ENCODE results near the gene FNBP1L.

FNBP1L gene

DNA sequence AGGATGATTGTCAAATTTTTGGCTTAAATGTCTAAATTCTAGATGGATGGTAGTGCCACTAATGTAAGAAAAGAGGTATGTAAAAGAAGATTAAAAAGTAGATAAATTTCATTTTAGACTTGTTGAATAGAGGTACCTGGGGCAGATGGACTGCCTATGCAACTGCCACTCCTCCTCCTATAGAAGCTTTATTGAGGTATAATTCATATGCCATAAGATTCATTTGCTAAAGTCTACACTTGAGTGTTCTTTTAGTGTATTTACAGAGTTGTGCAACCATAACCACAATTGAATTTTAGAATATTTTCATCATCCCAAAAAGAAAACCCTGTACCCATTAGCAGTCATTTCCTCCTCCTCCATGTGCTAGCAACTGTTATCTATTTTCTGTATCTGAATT, 70.6 kb downstream of the FNBP1L start:
- Histone ChIP-seq H3K4me3 (ENCODE audit: low read length, poor library complexity, severe bottlenecking) (no peak overlapping the region), H3K9ac (ENCODE audit: low read depth, low read length, poor library complexity, severe bottlenecking) (no peak overlapping the region)

GRCh38 chr1:93519199-93519829, 71.4 kb downstream of the FNBP1L start:
- no peak for TF ChIP-seq EZH2phosphoT487 (IDR thresholded peaks at IDR 0.05; ENCODE audit: borderline replicate concordance)
- TF ChIP-seq, protein P1, sequence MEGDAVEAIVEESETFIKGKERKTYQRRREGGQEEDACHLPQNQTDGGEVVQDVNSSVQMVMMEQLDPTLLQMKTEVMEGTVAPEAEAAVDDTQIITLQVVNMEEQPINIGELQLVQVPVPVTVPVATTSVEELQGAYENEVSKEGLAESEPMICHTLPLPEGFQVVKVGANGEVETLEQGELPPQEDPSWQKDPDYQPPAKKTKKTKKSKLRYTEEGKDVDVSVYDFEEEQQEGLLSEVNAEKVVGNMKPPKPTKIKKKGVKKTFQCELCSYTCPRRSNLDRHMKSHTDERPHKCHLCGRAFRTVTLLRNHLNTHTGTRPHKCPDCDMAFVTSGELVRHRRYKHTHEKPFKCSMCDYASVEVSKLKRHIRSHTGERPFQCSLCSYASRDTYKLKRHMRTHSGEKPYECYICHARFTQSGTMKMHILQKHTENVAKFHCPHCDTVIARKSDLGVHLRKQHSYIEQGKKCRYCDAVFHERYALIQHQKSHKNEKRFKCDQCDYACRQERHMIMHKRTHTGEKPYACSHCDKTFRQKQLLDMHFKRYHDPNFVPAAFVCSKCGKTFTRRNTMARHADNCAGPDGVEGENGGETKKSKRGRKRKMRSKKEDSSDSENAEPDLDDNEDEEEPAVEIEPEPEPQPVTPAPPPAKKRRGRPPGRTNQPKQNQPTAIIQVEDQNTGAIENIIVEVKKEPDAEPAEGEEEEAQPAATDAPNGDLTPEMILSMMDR (conservative IDR thresholded peaks at IDR 0.05; ENCODE audit: low read length), result no peak
- H4K20me1 ChIP-seq (ENCODE audit: insufficient read depth, low read length, poor library complexity, severe bottlenecking), result no peaks in the 10 kb centered on the region
- H2AFZ ChIP-seq (ENCODE audit: low read length), result no peak overlapping the region
- no peak overlapping the region for H3K9ac ChIP-seq (ENCODE audit: low read depth, low read length, poor library complexity, severe bottlenecking)
- no peaks in the 10 kb centered on the region for H3K27me3 ChIP-seq (ENCODE audit: insufficient read depth, low read length, poor library complexity, severe bottlenecking)
- no peaks in the 10 kb centered on the region for H3K79me2 ChIP-seq (ENCODE audit: insufficient read depth, low read length)
- 0 out of 2 replicates have a peak, but pooled peaks cover 2% of the 10 kb centered on the region for H3K36me3 ChIP-seq (ENCODE audit: insufficient read depth, low read length)
- no peaks in the 10 kb centered on the region for H3K9me3 ChIP-seq (ENCODE audit: insufficient read depth, low read depth, low read length)
- no peaks in the 10 kb centered on the region for H3K4me1 ChIP-seq (ENCODE audit: insufficient read depth, low read length, poor library complexity, severe bottlenecking)
- H3K4me2 ChIP-seq (ENCODE audit: low read depth, low read length, poor library complexity, severe bottlenecking), result no peak overlapping the region
- H3K4me3 ChIP-seq (ENCODE audit: low read length, poor library complexity, severe bottlenecking), result no peak overlapping the region
- no peaks in the 10 kb centered on the region for H3K9me2 ChIP-seq (replicated peaks; ENCODE audit: low read depth, low read length)
- H3F3A ChIP-seq (ENCODE audit: low read depth), result no peaks in the 10 kb centered on the region

More for the DNA sequence above, 70.6 kb downstream of the FNBP1L start:
- no peaks in the 10 kb centered on the region for H4K20me1 ChIP-seq (ENCODE audit: insufficient read depth, low read length, poor library complexity, severe bottlenecking)
- no peaks in the 10 kb centered on the region for H3K27me3 ChIP-seq (ENCODE audit: insufficient read depth, low read length, poor library complexity, severe bottlenecking)
- no peaks in the 10 kb centered on the region for H3K9me2 ChIP-seq (replicated peaks; ENCODE audit: low read depth, low read length)
- no peaks in the 10 kb centered on the region for H3K4me1 ChIP-seq (ENCODE audit: insufficient read depth, low read length, poor library complexity, severe bottlenecking)
- H3F3A ChIP-seq (ENCODE audit: low read depth), result no peaks in the 10 kb centered on the region
- no peak overlapping the region for H2AFZ ChIP-seq (ENCODE audit: low read length)
- no peaks in the 10 kb centered on the region for H3K9me3 ChIP-seq (ENCODE audit: insufficient read depth, low read depth, low read length)
- H3K79me2 ChIP-seq (ENCODE audit: insufficient read depth, low read length), result no peaks in the 10 kb centered on the region
- no peak for TF ChIP-seq EZH2phosphoT487 (IDR thresholded peaks at IDR 0.05; ENCODE audit: borderline replicate concordance)
- TF ChIP-seq, protein P1 (conservative IDR thresholded peaks at IDR 0.05; ENCODE audit: low read length), result no peak
- H3K4me2 ChIP-seq (ENCODE audit: low read depth, low read length, poor library complexity, severe bottlenecking), result no peak overlapping the region
- 0 out of 2 replicates have a peak, but pooled peaks cover 2% of the 10 kb centered on the region for H3K36me3 ChIP-seq (ENCODE audit: insufficient read depth, low read length)

DNA sequence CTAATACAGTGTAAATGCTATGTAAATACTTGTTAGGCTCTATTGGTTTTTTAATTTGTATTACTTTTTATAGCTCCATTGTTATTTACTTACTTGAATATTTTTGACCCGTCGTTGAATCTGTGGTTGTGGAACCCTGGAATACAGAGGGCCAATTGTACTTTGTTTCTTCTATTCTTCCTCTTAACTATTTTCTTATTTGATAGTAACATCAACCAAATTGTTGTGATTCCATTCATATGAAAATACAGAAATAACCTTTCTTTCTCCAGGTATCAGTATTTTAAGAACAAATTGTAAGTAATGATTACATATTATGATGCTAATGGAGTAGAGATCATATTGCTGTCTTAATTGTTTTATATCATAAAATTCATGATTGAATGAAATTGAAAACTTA, 73.7 kb downstream of the FNBP1L start:
- Histone ChIP-seq H3K9me2 (replicated peaks; ENCODE audit: low read depth, low read length) (no peaks in the 10 kb centered on the region), H3F3A (ENCODE audit: low read depth) (no peaks in the 10 kb centered on the region), H4K20me1 (ENCODE audit: insufficient read depth, low read length, poor library complexity, severe bottlenecking) (no peaks in the 10 kb centered on the region), H3K9me3 (ENCODE audit: insufficient read depth, low read depth, low read length) (no peaks in the 10 kb centered on the region), H2AFZ (ENCODE audit: low read length) (no peak overlapping the region), H3K4me2 (ENCODE audit: low read depth, low read length, poor library complexity, severe bottlenecking) (no peak overlapping the region), H3K79me2 (ENCODE audit: insufficient read depth, low read length) (no peaks in the 10 kb centered on the region), H3K9ac (ENCODE audit: low read depth, low read length, poor library complexity, severe bottlenecking) (no peak overlapping the region), H3K36me3 (ENCODE audit: insufficient read depth, low read length) (0 out of 2 replicates have a peak, but pooled peaks cover 2% of the 10 kb centered on the region), H3K4me3 (ENCODE audit: low read length, poor library complexity, severe bottlenecking) (no peak overlapping the region), H3K27me3 (ENCODE audit: insufficient read depth, low read length, poor library complexity, severe bottlenecking) (no peaks in the 10 kb centered on the region), H3K4me1 (ENCODE audit: insufficient read depth, low read length, poor library complexity, severe bottlenecking) (no peaks in the 10 kb centered on the region)
- TF ChIP-seq, protein P1 (conservative IDR thresholded peaks at IDR 0.05; ENCODE audit: low read length), result no peak
- TF ChIP-seq EZH2phosphoT487 (IDR thresholded peaks at IDR 0.05; ENCODE audit: borderline replicate concordance), result no peak

Measured in Loucy (cell line).